ENCODE data around the gene MTHFD1L.

DNA sequence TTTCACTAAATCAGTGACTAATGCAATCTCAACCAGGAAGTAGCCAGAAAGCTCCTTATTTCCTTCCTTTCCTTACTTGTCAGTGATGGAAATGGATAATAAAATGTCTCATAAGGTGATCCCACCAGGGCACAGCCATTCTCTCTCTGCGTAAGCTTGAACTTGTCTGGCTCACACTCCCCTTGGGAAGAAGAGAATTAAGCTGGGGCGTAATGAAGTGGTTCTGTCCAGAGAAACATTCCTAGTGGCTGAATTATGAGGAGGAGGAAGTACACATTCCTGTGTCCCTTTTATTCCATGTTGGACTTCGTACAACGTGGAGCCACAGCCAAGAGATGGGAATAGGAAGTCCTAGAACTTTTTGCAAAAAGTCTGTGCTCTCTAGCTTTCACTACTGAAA, 93.7 kb downstream of the MTHFD1L start:
- TF ChIP-seq, protein P1, sequence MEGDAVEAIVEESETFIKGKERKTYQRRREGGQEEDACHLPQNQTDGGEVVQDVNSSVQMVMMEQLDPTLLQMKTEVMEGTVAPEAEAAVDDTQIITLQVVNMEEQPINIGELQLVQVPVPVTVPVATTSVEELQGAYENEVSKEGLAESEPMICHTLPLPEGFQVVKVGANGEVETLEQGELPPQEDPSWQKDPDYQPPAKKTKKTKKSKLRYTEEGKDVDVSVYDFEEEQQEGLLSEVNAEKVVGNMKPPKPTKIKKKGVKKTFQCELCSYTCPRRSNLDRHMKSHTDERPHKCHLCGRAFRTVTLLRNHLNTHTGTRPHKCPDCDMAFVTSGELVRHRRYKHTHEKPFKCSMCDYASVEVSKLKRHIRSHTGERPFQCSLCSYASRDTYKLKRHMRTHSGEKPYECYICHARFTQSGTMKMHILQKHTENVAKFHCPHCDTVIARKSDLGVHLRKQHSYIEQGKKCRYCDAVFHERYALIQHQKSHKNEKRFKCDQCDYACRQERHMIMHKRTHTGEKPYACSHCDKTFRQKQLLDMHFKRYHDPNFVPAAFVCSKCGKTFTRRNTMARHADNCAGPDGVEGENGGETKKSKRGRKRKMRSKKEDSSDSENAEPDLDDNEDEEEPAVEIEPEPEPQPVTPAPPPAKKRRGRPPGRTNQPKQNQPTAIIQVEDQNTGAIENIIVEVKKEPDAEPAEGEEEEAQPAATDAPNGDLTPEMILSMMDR (IDR thresholded peaks at IDR 0.05; ENCODE audit: insufficient read depth, low read length, poor library complexity, severe bottlenecking), result no peak
- no peak for TF ChIP-seq EZH2phosphoT487 (conservative IDR thresholded peaks at IDR 0.05; ENCODE audit: low read length)

Measured in SU-DHL-6 (cell line).